GM12878 (cell line): ENCODE measurements around the gene NUDT14. TPM values are rescaled to one million over a fixed set of nuclear protein-coding genes. Genes with fewer than 3 reads are reported as not detected.

Experiments
- MAX ChIP-seq: IDR thresholded peaks from 2 replicates; pipeline ENCODE4 v1.6.1; 2012; ENCODE audit warnings: low read depth, low read length, improper control_type of control experiment
- MYC ChIP-seq: IDR thresholded peaks from 2 replicates; pipeline ENCODE4 v1.6.1; 2011; ENCODE audit warnings: mild to moderate bottlenecking, low read length, moderate library complexity, inconsistent platforms; ENCODE audit not compliant: insufficient read depth, insufficient replicate concordance, insufficient read length, severe bottlenecking
- POLR2A ChIP-seq: IDR thresholded peaks from 2 replicates; pipeline ENCODE4 v1.6.1; 2011; ENCODE audit warnings: low read depth, mild to moderate bottlenecking, low read length
- POLR2AphosphoS2 ChIP-seq: IDR thresholded peaks from 2 replicates; pipeline ENCODE4 v1.6.1; 2011; ENCODE audit warnings: low read depth, mild to moderate bottlenecking, low read length, improper control_type of control experiment, moderate library complexity
- POU2F2 ChIP-seq: IDR thresholded peaks from 3 replicates; pipeline ENCODE4 v1.6.1; 2011; ENCODE audit warnings: low read depth, mild to moderate bottlenecking, low read length, borderline replicate concordance
- RAD21 ChIP-seq: IDR thresholded peaks from 2 replicates; pipeline ENCODE4 v1.6.1; 2011; ENCODE audit warnings: mild to moderate bottlenecking, low read depth, low read length, moderate library complexity; ENCODE audit not compliant: insufficient read depth
- SIX5 ChIP-seq: IDR thresholded peaks from 2 replicates; pipeline ENCODE4 v1.6.1; 2011; ENCODE audit warnings: mild to moderate bottlenecking, low read depth, low read length, moderate library complexity; ENCODE audit not compliant: severe bottlenecking
- SREBF1 ChIP-seq: IDR thresholded peaks from 2 replicates; pipeline ENCODE4 v1.6.1; 2012; ENCODE audit warnings: mild to moderate bottlenecking, low read length
- YY1 ChIP-seq: IDR thresholded peaks from 2 replicates; pipeline ENCODE4 v1.6.1; 2011; ENCODE audit warnings: low read depth, mild to moderate bottlenecking, low read length
- ZBTB33 ChIP-seq: fragments of 450-650 bp; IDR thresholded peaks from 2 replicates; pipeline ENCODE4 v1.6.1; 2017; ENCODE audit warnings: mild to moderate bottlenecking
- ZBTB4 ChIP-seq: fragments of 450-650 bp; formaldehyde crosslinking; IDR thresholded peaks from 2 replicates; pipeline ENCODE4 v1.4.0; 2022; ENCODE audit warnings: mild to moderate bottlenecking, moderate library complexity
- ZSCAN29 ChIP-seq: fragments of 450-650 bp; IDR thresholded peaks from 2 replicates; pipeline ENCODE4 v1.6.1; 2017; ENCODE audit warnings: mild to moderate bottlenecking, moderate library complexity
- polyA plus RNA-seq, 11 experiments: library from polyadenylated mRNA; depleted of rRNA in 4 of 11; unstranded in 6 of 11; stranded (reverse) in 5 of 11; fragments of >200 nt; fragmentation: Nextera tagmentation in 4 of 11; fragmentation: Illumina TruSeq in 1 of 11; extraction: Ambion mirVana in 4 of 11; extraction: Trizol in 1 of 11; gene quantifications; 1 replicate in 1 of 11; 2 replicates in 10 of 11; pipeline versions ENCODE4 v1.2.1 to v1.2.3, GENCODE V29; 2011 to 2016; ENCODE audit warnings: inconsistent platforms in 2 of 11, missing spikeins in 2 of 11, low read depth in 1 of 11
- total RNA-seq, 4 experiments: library from RNA; depleted of rRNA in 3 of 4; stranded (reverse); fragments of >200 nt in 3 of 4; fragmentation: Illumina TruSeq in 1 of 4; extraction: Trizol in 1 of 4; gene quantifications; 2 replicates each; pipeline versions ENCODE4 v1.2.1 to v1.2.3, GENCODE V29; 2013 to 2021

Gene NUDT14
- total and polyA plus RNA-seq, 10 of the 15 experiments (the other 5 are each of a cell fraction or from before 2014, with no cell fraction given): 0.62 to 6.8 (median 4.3) TPM; not detected in 1

- TF ChIP-seq ZBTB33: no peak
- TF ChIP-seq POLR2A: no peak
- TF ChIP-seq MYC: no peak
- no peak for TF ChIP-seq SREBF1
- no peak for TF ChIP-seq SIX5
- TF ChIP-seq MAX: no peak
- TF ChIP-seq RAD21: no peak
- no peak for TF ChIP-seq ZBTB4 (CRISPR knock-in tag)
- no peak for TF ChIP-seq POLR2AphosphoS2
- no peak for TF ChIP-seq YY1
- TF ChIP-seq ZSCAN29: no peak
- no peak for TF ChIP-seq POU2F2
Observed at GRCh38 chr14:105126126-105126980, 54.8 kb downstream of the NUDT14 start (continued).
